DND-41 (cell line): Measurements from ENCODE around the gene SIRT7.

Experiments
- ATAC-seq: fragments of 200-7000 bp; cut with Tn5 transposase; 3 replicates; pipeline ENCODE4 v1.9.1; 2021; ENCODE audit warnings: low read depth; ENCODE audit not compliant: insufficient read depth
- DNase-seq: peaks from one replicate; pipeline ENCODE4 v3.0.0-alpha.2; 2020
- H2AFZ ChIP-seq: 2 replicates; pipeline ENCODE4 v1.6.0; 2012; ENCODE audit warnings: low read depth, low read length
- H3K27ac ChIP-seq: 2 replicates; pipeline ENCODE4 v1.5.1; 2012; ENCODE audit warnings: low read length, inconsistent platforms
- H3K27me3 ChIP-seq: fragments of 200-600 bp; sonication (generic); 2 replicates; pipeline ENCODE4 v1.6.0; 2012; ENCODE audit warnings: low read length, mild to moderate bottlenecking, inconsistent platforms; ENCODE audit not compliant: insufficient read depth, poor library complexity
- H3K36me3 ChIP-seq: 2 replicates; pipeline ENCODE4 v1.5.1; 2012; ENCODE audit warnings: low read length, inconsistent platforms; ENCODE audit not compliant: insufficient read depth
- H3K4me1 ChIP-seq: 2 replicates; pipeline ENCODE4 v1.5.1; 2012; ENCODE audit warnings: mild to moderate bottlenecking, low read length; ENCODE audit not compliant: insufficient read depth
- H3K4me2 ChIP-seq: 2 replicates; pipeline ENCODE4 v1.6.0; 2012; ENCODE audit warnings: mild to moderate bottlenecking, moderate library complexity, low read length, inconsistent platforms; ENCODE audit not compliant: insufficient read depth
- H3K4me3 ChIP-seq, 2 experiments: fragments of 200-600 bp in 1 of 2; shearing (Covaris generic) in 1 of 2; 2 replicates each; pipeline ENCODE4 v1.5.1; 2012 to 2016; ENCODE audit warnings: inconsistent platforms in 2 of 2, low read length in 2 of 2, mild to moderate bottlenecking in 2 of 2, low read depth in 1 of 2, moderate library complexity in 1 of 2
- H3K79me2 ChIP-seq: 2 replicates; pipeline ENCODE4 v1.6.0; 2012; ENCODE audit warnings: low read length, inconsistent platforms; ENCODE audit not compliant: insufficient read depth
- H3K9ac ChIP-seq: 2 replicates; pipeline ENCODE4 v1.6.0; 2012; ENCODE audit warnings: low read depth, mild to moderate bottlenecking, inconsistent platforms, low read length, moderate library complexity
- H3K9me3 ChIP-seq: 2 replicates; pipeline ENCODE4 v1.5.1; 2012; ENCODE audit warnings: low read length, moderate library complexity, mild to moderate bottlenecking, inconsistent platforms; ENCODE audit not compliant: insufficient read depth, severe bottlenecking
- H4K20me1 ChIP-seq: 2 replicates; pipeline ENCODE4 v1.6.0; 2012; ENCODE audit warnings: low read length; ENCODE audit not compliant: insufficient read depth
- CTCF ChIP-seq: IDR thresholded peaks from 2 replicates; pipeline ENCODE4 v1.5.1; 2012; ENCODE audit warnings: borderline replicate concordance, low read length, moderate library complexity, mild to moderate bottlenecking; ENCODE audit not compliant: poor library complexity, severe bottlenecking; ENCODE audit errors: extremely low read depth
- EZH2 ChIP-seq: IDR thresholded peaks from 3 replicates; pipeline ENCODE4 v1.6.1; 2012; ENCODE audit warnings: borderline replicate concordance, low read depth, mild to moderate bottlenecking, moderate library complexity, low read length, inconsistent platforms; ENCODE audit not compliant: severe bottlenecking

SIRT7 gene

GRCh38 chr17:81917565-81918332 lies at the start of gene SIRT7:
Gene SIRT7 (minus strand): TSS chr17:81918176. CDS start chr17:81918131, 45 bp downstream.
- Histone ChIP-seq H3K79me2 (peaks cover 63% of the 10 kb centered on the region), H2AFZ (peak within 1 kb of the TSS; percentile 81), H3K27me3 (no peaks in the 10 kb centered on the region), H3K27ac (peak within 1 kb of the TSS; percentile 67), H3K4me2 (peak within 1 kb of the TSS; percentile 90), H3K4me1 (peaks cover 30% of the 10 kb centered on the region), H3K36me3 (peaks cover 75% of the 10 kb centered on the region), H4K20me1 (peaks cover 67% of the 10 kb centered on the region), H3K9ac (peak within 1 kb of the TSS; percentile 91), H3K9me3 (no peaks in the 10 kb centered on the region), H3K4me3 (peak within 1 kb of the TSS; percentile 73 to 92)
- ATAC-seq (peak; percentile 88), DNase-seq (peak; percentile 85)
- TF ChIP-seq CTCF = no peak
- TF ChIP-seq EZH2 = no peak

- no peak overlapping the region for H3K27ac ChIP-seq
- no peak for DNase-seq
- peak overlapping the region; percentile 77; the same call in 1 of the 2 replicates for H2AFZ ChIP-seq
- H3K4me2 ChIP-seq = peak overlapping the region; percentile 80
- no peaks in the 10 kb centered on the region for H3K79me2 ChIP-seq
- no peak for ATAC-seq
- no peaks in the 10 kb centered on the region for H3K27me3 ChIP-seq
- H4K20me1 ChIP-seq = no peaks in the 10 kb centered on the region
- H3K9ac ChIP-seq = peak overlapping the region; percentile 55; the same call in 1 of the 2 replicates
- H3K4me3 ChIP-seq = peak overlapping the region in 1 of 2 experiments; percentile 51; a peak in 2 of 4 replicates
- H3K36me3 ChIP-seq = no peaks in the 10 kb centered on the region
- no peaks in the 10 kb centered on the region for H3K9me3 ChIP-seq
- TF ChIP-seq CTCF = no peak
- TF ChIP-seq EZH2 = no peak
- H3K4me1 ChIP-seq = peaks cover 15% of the 10 kb centered on the region
Measured at GRCh38 chr17:81967244-81967532, 49.2 kb upstream of the SIRT7 start.

- Histone ChIP-seq H3K9ac (no peak overlapping the region), H3K27ac (no peak overlapping the region)
- DNase-seq = no peak
Measured at GRCh38 chr17:81966343-81967243, 48.6 kb upstream of the SIRT7 start.

More at GRCh38 chr17:81966343-81967243, 48.6 kb upstream of the SIRT7 start:
- H3K9me3 ChIP-seq = no peaks in the 10 kb centered on the region
- no peak overlapping the region for H3K4me2 ChIP-seq
- H3K36me3 ChIP-seq = no peaks in the 10 kb centered on the region
- TF ChIP-seq EZH2 (no peak), CTCF (no peak)
- peaks cover 2% of the 10 kb centered on the region for H3K27me3 ChIP-seq
- H2AFZ ChIP-seq = no peak overlapping the region
- H3K79me2 ChIP-seq = no peaks in the 10 kb centered on the region
- peaks cover 15% of the 10 kb centered on the region for H3K4me1 ChIP-seq
- no peaks in the 10 kb centered on the region for H4K20me1 ChIP-seq
- no peak for ATAC-seq
- H3K4me3 ChIP-seq = no peak overlapping the region
